ENCODE measurements around the gene PRRT1.

Gene PRRT1

DNA sequence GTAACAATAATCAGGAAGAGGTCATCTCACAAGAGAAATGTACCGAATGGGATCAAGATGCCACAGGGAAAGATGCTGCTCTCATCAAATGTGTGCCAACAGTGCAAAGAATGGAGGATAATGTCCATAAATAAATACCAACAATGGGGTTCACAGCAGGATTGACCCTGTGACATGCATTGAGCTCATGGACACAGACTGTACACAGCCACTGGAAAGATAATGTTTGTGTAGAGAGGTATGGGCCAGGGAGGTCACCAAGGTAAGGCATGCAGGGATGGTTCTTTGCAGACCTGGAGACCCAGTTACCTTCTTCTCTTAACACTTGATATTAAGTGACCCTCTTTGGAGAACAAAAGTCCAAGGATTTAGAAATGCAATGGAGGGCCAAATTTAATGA, 22.7 kb upstream of the PRRT1 start:
- no peak for DNase-seq (ENCODE audit: low spot score)

DNA sequence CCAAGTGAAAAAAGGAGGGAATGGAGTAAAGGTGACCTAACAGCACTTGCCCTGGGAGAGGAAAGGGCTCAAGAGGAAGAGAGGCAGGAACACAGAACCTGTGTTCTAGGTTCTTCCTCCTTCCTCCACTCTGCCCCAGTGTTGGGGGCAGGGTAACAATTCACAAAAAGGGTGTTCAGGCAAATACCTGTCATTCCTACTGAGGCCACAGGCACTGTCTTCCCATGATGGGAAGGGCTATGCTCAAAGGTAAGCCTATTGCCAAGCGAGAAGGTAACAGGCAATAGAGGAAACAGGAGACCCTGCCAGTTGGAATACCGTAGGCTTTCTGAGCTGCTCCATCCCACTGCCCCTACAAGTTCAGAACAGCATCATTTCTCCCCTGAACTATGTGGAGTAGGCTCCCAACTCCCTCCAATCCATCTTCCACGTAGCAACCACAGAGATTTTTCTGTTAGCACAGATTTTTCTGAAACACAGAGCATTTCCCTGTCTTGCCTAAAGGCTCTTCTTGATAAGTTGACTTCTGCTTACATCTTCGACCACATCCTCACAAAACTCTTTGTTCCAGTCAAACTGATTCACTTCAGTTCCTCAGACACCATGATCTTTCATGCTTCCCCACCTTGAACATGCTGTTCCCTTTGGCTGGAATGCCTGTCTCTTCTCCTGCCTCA, 21.4 kb upstream of the PRRT1 start:
- DNase-seq (ENCODE audit: low spot score) = no peak

DNA sequence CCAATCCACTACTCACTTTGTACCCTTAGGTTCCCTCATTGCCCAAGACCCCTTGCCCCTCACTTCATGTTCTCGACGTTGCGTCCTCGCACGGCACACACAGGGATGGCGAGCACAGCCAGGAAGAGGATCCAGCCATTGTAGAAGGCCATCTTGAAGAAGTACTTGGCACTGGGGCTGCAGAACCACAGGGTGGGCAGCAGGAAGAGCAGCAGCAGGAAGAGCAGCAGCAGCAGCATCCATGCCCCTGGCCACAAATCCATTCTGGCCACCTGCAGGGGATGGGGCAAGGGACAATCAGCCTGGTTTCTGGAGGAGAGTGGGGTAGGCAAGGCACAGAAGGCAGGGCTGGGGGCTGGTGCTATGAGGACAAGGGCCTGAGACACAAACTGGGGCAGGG, 19.5 kb upstream of the PRRT1 start:
- no peak for DNase-seq (ENCODE audit: low spot score)

DNA sequence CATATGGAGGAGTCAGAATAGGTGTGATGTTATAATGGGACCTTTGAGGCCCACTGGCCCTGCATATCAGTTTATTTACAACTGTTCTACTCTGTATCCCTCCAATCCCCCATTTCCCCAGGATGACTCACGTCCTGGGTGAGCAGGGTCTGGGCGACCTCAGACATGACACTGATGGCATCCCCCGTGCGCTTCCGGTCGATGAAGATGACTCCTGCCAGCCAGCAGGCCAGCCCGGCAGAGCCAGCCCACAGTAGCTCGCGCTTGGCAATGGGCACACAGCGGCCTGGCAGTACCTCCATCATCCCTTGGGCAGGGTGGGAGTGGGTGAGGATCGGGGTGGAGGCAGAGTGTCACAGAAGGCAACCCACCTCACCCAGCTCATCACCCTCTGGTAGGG, 18.6 kb upstream of the PRRT1 start:
- DNase-seq (ENCODE audit: low spot score) = no peak

DNA sequence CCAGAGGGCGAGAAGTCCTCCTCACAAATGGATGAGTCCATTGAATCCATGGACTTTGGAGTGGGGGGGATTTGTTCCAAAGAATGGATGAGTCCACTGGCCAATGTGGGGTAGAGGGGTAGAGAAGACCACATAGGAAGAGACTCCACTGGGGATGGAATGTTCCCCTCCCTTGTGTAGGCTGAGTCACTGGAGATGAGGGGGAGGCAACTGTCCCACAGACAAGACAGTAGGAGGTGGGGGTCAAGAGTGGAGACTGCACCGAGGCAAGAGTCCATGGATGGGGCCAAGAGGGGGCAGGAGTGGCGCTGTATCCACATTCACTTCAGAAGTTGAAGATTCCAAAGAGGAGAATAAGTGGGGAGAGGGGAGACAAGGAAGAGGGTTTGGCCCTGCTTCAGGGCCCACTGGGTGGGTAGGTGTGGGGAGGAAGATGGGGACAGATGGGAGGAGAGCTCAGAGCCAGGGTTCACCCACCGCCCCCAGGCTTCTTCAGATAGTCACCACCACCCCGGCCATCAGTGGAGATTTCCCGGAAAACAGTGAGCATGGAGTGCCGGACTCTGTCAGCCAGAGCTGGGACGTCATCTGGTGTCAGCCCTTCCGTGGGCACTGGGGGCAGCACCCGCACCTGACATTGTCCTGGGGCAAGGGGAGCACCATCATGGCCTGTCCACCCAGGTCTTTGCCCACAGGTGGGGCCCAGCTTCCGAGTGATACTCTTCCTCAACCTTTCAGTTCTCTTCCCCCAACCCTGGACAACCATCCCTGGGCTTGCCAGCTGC, 17.3 kb upstream of the PRRT1 start:
- DNase-seq (ENCODE audit: low spot score) = no peak

DNA sequence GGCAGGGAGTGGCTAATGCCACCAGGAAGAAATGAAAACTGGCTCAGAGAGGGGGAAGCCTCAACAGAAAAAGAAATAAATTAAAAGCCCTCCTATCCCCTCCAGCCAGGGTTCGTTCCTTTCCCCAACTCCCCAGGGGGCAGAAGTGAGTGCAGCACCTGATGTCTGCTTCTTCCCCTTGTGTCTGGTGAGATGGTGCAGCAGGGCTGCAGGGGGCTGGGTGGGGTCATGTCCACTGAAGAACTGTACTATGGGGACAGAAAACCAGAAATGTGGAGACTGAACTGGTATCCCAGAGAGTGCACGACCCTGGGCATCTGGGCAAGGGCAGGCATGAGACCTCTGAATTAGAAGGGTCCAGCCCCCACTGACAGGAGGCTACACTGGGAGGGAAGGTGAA, 16.6 kb upstream of the PRRT1 start:
- no peak for DNase-seq (ENCODE audit: low spot score)

DNA sequence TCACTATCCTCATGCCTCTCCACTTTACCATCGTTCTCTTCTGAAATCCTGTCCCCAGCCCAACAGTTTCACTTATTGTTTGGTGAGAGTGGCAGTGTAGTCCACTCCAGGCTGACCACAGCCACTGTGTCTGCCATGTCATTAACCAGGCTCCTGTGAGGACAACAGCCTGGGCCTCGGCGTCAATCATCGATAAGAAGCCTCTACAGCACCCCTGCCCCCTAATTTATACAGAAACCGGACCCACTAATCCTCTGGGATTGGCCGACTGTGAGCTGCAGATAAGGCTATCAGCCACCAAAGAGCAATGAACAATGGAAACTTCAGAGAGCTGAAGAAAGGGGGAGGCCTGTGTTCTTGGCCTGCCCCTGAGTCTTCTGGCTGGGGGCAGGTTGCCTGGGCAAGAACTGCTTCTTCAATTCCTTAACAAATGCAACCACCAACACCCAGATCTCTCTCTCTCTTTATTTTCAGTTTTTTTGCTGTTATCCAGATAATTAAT, 16.1 kb upstream of the PRRT1 start:
- no peak for DNase-seq (ENCODE audit: low spot score)

DNA sequence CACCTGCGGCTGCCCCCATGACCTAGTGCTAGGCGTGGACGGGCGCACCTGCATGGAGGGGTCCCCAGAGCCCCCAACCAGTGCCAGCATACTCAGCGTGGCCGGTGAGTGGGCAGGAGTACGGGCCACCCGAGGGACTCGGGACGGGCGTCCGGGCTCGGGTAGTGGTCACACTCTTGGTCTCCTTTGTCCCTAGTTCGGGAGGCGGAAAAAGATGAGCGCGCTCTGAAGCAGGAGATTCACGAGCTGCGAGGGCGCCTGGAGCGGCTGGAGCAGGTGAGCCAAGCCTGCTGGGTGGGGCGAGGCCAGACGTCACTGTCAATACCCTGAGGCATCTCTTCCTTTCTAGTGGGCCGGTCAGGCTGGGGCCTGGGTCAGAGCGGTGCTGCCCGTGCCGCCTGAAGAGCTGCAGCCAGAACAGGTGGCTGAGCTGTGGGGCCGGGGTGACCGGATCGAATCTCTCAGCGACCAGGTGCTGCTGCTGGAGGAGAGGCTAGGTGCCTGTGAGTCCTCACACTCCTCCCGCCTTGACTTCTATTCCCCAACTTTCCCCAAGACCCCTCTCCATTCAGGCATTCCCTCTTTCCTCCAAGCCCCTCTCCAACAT, 15.5 kb upstream of the PRRT1 start:
- no peak for DNase-seq (ENCODE audit: low spot score)

DNA sequence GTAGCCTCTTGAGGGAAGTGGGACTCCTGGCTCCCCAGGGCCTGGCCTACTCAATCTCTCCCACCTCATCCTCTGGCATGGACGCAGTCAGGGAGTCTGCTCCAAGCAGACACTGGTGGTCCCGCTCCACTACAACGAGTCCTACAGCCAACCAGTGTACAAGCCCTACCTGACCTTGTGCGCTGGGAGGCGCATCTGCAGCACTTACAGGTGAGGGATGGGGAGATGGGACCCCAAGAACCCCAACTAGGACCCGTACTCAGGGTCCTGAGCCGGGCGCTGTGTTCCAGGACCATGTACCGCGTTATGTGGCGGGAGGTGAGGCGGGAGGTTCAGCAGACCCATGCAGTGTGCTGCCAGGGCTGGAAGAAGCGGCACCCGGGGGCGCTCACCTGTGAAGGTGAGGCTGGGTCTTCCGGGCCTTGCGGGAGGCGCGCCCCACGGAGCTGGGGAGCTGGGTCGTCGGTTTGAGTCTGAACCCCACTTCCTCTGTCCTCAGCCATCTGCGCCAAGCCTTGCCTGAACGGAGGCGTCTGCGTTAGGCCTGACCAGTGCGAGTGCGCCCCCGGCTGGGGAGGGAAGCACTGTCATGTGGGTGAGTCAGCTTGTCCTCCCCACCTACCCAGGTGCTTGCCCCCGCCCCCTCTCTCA, 14.8 kb upstream of the PRRT1 start:
- DNase-seq (ENCODE audit: low spot score) = no peak

DNA sequence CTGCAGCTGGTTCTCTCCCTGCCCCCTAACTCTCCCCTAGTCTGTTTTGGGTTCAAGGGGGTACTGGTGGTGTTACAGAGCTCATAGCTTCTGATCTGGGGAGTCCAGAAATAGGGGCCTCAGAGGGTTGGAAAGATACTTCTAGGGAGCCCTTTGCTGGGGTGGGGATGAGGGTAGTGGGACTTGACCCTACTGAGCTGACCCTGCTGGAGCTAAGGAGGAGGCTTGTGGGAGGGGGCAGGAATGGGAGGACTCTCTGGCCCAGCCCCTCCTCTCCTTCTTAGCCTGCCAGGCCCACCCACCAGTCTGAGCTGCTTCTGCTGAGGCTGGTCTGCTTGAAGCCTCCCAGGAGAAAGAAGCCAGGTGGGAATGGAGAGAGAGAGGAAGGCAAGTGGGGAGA, 12.6 kb upstream of the PRRT1 start, which contains the start of gene EGFL8:
TSS of gene EGFL8 (plus strand) at position 301 of the 400 bp plus-strand sequence. CDS start 1,571 bp downstream, outside the sequence.
- no peak for DNase-seq (ENCODE audit: low spot score)

DNA sequence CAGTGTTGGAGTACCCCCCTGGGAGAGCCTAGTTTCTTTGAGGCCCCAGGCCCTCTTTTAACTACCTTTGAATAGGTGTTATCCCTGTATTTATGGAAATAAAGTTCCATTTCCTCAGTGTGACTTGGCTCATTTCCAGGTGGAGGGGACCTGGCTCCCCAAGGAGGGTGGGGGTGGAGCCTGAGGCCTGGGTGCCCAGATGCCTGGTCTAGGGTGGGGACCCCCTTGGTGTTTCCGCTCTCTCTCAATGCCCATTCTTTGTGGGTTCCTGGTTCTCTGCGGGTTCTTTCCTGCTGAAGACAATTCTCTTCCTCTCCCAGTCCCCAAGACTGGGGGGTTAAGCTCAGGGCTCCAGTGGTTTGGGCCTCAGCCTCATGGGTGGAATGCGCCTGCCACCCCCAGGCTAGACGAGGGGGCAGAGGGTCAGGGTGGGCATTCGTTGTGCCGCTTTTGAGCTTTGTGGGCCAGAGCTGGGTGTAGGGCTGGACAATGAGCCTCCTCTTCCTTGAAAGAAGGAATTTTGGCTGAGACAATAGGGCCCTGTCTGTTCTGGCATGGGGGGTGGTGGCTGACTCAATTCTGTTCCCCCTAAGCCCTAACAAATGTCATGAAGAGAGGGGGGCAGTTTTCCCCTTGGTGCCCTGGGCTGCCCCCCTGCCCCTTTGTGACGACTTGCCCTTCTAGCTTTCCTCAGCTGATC, 12.0 kb upstream of the PRRT1 start:
- DNase-seq (ENCODE audit: low spot score) = no peak

DNA sequence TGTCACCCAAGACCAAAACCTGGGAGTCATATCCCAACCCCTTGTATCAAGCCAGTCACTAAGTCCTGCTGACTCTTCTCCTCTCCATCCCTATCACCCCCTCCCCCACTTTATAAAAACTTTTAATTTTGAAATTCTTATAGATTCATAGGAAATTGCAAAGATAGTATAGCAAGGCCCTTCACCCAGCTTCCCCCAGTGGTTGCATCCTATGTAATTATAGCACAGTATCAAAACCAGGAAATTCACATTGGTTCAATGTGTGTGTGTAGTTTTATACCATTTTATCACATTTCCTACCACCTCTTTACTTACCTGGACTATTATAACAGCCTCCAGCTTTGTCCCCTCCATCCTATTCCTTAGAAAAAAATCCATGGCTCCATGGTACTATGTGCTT, 6.3 kb upstream of the PRRT1 start:
- DNase-seq (ENCODE audit: low spot score) = no peak

DNA sequence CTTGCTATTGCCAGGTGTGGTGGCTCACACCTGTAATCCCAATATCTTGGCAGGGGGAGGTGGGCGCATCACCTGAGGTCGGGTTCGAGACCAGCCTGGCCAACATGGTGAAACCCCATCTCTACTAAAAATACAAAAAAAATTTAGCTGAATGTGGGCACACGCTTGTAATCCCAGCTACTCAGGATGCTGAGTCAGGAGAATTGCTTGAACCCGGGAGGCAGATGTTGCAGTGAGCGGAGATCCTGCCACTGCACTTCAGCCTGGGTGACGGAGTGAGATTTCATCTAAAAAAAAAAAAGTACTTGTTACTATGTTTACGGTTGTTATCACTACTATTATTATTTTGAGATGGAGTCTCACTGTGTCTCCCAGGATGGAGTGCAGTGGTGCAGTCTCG, 5.2 kb upstream of the PRRT1 start:
- DNase-seq (ENCODE audit: low spot score) = no peak

DNA sequence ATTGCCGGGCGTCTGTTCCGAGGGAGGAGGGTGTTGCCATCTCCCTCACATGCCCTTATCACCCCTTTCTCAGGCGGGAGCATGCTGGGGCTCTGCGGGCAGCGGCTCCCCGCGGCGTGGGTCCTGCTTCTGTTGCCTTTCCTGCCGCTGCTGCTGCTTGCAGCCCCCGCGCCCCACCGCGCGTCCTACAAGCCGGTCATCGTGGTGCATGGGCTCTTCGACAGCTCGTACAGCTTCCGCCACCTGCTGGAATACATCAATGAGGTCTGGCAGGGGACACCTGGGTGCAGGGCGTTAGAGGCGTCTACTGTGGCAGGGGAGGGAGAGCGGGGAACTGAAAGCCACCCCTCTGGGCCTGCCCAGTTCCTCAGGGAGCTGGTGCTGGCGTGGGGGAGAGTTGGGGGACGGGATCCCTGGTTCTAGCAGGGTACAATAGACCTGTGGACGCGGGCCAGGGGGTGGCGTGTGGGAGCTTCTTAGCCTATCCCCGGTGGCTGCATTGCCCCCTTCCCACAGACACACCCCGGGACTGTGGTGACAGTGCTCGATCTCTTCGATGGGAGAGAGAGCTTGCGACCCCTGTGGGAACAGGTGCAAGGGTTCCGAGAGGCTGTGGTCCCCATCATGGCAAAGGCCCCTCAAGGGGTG, 2.9 kb upstream of the PRRT1 start:
- DNase-seq (ENCODE audit: low spot score) = peak; percentile 72

DNA sequence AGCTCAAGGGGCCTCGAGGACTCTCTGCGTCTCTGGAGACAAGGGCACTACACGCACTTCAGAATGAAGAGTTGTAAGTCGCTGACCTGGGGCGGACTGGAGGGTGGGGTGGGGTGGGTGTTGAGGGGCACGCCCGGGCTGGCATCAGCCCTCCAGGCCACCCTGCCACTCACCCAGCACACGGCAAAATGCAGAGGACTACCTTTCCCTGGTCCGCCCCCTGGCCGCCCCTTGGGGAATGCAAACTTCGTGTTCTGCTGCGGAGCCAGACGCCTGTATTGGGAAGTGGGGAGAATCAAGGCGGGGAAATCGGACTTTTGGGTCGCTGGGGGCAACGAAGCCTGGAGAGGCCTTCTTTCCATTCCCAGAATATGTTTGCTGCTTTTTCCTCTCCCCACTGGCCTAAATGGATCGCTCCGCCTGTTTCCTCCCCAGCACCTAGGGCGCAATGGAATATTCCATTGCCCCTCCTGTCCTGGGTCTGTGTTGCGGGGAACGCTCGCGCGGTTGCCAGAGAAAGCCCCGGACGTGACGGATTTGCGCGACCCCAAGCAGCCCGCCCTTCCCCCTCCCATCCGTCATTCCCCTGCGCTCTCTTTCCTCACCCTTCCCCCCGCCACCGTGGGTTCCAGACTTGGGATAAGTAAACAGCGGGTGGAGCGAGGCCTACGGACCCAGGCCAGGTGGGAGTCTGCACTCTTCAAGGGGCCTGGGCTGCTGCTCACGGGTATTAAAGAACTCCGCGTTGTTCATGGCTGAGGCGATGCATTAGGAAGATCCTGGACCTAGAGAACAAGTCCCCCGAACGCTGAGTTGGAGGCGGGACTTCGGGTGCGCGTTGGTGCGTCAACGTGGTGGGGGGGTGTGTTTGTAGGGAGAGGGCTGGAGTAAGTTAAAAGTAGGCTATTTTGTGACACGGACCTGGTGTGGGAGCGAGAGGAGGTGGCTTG, 2.1 kb upstream of the PRRT1 start, which contains the start of gene PPT2:
TSS of gene PPT2 (plus strand) at position 578 of the 950 bp plus-strand sequence. CDS start 454 bp downstream, outside the sequence.
- DNase-seq (ENCODE audit: low spot score) = peak; percentile 91

DNA sequence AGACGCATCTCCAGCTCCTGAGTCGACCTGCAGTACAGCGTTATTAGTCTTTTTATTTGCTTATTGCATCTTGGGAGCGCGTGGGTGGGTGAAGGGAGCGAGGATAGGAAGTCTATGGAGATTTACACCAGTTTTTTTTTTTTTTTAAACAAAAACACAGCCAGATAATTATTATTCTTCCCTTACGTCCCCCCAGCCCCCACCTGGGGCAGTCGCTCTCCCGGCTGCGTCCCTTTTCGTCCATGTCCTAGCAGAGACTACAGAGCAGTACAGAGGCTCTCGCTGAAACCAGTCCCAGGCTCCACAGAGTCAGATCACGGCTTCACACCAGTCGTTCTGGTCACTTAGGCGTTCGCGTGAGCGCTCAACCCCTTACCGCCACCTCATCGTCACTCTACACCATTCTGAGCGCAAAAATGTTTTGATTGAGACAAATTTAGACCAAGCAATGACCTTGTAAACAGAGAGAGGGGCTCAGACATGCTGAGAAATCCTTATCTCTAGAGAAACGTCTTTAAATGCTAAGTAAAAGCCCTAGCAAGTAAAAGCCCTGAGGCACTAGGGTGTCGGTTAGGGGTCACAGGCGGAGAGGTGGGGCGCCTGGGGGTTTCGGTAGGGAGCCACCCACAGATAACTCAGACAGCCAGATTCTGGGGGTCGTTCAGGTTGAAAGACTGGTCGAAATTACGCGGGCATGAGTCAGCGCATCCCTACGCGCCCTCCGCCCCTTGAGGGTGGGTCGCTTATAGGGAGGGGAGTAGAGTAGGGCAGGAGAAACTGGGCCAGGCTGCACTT, 1.2 kb upstream of the PRRT1 start:
- peak; percentile 61 for DNase-seq (ENCODE audit: low spot score)

DNA sequence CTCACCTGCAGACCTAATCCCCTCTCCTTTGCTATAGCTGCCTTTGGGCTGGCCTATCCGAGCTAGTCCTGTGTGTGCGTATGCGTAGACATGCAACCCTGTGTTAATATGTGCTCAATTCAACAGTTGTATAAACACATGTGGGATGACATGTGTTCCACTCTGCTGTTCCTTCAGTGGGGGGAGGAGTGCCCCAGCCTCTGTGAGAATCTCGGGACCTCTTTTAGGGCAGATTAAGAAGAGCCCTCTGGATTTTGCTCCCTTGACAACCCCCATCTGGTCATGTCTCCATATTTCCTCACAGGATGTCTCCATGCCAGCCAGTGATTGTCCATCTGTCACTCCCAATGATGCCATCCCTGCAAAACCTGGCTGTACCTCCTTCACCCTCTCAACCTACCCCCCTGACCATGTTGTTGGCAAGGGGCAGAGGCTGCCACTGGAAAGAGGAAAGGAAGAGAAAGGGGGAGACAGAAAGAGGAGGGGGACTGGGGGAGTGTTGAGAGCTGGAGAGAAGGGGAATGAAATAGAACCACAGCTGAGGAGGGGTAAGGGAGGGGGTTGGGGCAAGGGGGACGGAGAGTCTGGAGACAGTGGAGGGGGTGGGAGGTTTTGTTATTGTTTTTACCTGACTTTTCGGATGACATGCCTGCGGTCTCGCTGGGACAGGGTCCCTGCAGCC, 417 bp downstream of the PRRT1 start:
- no peak for DNase-seq (ENCODE audit: low spot score)

Measured in hepatic stellate cell (primary cell).